Measurements from ENCODE around the gene BCL3.
"Not testable (repeated sequence)": the region's sequence is repeated elsewhere in the genome, so short reads cannot be mapped to it uniquely, and the experiment has no call there.

The BCL3 gene

DNA sequence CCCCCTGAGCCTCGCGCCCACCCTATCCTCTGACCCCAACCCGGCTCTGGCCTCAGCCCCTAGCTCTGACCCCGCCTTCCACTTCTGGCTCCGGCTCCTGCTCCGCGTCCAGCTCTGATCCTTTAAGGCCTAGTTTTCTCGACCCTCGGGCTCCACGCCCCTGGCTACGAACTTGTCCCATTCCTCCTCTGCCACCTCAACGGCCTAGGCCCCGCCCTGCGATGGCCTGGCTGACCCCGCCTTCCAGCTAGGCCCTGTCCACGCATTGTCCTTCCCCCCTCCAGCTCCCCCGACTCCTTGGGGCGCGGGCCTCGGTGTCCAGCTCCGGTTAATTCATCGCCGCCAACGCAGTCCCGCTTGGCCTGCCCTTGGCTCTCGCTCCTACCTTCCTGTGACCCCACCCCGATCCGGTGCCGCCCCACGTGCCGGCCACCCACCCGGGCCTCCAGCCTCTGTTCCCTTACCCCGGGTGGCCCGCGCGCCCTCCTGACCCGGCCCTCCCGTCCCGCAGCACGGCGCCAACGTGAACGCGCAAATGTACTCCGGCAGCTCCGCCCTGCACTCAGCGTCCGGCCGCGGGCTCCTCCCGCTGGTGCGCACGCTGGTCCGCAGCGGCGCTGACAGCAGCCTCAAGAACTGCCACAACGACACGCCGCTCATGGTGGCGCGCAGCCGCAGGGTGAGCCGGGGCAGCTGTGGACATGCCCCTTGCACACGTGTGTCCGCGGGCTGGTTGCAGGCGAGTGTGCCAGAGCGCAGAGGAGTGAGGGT is 9.4 kb downstream of the BCL3 start:
- DNase-seq (ENCODE audit: low read depth in 3 of 3) = no peak

DNA sequence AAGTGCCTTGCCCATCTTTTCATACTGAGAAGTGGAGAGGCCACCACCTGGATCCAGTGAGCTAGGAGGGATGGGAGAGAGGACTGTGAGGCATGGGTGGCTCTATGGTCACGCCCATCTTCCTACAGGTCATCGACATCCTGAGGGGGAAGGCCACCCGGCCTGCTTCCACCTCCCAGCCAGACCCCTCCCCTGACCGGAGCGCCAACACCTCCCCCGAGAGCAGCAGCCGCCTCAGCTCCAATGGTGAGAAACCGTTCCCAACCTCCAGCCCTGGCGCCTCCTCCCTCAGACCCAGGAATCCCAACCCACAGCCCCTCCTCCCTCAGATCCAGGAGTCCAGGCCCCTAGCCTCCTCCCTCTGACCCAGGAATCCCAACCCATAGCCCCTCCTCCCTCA is 10.1 kb downstream of the BCL3 start:
- no peak for DNase-seq (ENCODE audit: low read depth in 3 of 3)

DNA sequence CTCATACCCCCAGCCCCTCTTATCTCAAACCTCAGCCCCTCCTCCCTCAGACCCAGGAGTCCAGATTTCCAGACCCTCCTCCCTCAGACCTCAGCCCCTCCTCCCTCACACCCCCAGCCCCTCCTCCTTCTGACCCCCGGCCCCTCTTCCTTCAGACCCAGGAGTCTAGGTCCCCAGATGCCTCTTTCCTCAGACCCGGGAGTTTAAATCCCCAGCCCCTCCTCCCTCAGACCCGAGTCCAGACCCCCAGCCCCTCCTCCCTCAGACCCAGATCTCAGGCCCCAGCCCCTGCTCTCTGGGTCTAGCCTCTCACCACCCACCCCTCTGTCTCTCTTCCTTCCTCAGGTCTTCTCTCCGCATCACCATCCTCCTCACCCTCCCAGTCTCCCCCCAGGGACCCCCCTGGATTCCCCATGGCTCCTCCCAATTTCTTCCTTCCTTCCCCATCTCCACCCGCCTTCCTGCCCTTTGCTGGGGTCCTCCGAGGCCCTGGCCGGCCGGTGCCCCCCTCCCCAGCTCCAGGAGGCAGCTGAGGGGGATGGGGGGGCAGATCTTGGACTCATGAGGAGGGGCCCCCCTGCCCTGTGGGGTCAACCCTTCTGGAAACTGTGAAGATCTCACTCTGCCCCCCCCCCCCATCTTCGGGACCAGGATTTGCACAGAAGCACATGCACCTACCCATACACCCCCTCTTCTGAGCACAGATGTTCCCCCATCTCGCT is 10.7 kb downstream of the BCL3 start:
- DNase-seq (ENCODE audit: low read depth in 3 of 3) = no peak

DNA sequence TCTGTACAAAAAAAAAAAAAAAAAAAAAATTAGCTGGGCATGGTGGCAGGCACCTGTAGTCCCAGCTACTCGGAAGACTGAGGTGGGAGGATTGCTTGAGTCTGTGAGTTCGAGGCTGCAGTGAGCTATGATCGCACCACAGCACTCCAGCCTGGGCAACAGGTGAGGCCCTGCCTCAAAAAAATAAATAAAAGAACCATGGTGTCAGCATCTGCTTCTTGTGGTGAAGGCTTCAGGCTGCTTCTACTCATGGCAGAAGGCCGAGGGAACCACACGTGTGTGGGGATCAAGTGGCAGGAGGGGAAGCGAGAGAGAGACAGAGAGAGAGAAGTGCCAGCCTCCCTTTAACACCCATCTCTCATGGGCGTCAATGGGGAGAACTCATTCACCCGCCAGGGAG is 13.5 kb downstream of the BCL3 start:
- DNase-seq (ENCODE audit: low read depth in 3 of 3) = no peak

DNA sequence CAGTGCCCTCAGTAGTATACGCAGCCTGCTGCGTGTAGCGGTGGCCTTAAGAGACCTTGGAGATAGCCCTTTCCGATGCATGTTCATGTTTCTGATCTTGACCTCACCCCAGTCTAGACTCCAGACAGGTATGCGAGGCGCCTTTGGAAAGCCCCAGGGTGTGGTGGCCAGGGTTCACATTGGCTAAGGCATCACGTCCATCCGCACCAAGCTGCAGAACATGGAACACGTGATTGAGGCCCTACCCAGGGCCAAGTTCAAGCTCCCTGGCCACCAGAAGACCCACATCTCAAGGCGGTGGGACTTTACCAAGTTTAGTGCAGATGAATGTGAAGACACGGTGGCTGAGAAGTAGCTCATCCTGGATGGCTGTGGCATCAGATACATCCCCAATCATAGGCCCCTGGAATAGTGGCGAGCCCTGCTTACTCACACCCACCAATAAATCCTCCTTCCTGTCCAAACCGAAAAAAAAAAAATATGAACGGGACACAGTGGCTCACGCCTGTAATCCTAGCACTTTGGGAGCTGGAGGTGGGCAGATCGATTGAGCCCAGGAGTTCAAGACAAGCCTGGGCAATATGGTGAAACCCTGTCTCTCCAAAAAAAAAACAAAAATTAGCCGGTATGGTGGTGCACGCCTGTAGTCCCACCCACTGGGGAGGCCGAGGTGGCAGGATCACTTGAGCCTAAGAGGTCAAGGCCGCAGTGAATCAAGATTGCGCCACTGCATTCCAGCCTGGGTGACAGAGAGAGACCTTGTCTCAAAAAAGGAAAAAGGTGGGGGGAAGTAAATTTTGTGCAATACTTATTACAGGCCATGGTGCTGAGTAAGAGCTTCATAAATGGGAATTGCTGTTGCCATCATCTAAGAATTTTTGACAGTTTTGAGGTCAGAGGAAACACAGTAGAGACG is 16.8 kb downstream of the BCL3 start:
- no peak for DNase-seq (ENCODE audit: low read depth in 3 of 3)

DNA sequence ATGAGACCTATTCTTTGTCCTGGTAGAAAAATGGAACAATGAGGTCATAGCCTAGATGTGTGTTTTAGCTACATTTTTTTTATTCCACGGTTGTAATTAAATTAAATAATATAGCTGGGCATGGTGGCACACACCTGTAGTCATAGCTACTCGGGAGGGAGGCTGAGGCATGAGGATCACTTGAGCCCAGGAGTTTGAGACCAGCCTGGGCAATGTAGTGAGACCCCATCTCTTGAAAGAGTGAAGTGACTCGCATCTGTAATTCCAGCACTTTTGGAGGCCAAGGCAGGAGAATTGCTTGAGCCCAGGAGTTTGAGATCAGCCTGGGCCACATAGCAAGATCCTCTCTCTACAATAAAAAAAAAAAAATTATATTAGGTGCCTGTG is 17.4 kb downstream of the BCL3 start:
- DNase-seq (ENCODE audit: low read depth in 3 of 3) = no peak

DNA sequence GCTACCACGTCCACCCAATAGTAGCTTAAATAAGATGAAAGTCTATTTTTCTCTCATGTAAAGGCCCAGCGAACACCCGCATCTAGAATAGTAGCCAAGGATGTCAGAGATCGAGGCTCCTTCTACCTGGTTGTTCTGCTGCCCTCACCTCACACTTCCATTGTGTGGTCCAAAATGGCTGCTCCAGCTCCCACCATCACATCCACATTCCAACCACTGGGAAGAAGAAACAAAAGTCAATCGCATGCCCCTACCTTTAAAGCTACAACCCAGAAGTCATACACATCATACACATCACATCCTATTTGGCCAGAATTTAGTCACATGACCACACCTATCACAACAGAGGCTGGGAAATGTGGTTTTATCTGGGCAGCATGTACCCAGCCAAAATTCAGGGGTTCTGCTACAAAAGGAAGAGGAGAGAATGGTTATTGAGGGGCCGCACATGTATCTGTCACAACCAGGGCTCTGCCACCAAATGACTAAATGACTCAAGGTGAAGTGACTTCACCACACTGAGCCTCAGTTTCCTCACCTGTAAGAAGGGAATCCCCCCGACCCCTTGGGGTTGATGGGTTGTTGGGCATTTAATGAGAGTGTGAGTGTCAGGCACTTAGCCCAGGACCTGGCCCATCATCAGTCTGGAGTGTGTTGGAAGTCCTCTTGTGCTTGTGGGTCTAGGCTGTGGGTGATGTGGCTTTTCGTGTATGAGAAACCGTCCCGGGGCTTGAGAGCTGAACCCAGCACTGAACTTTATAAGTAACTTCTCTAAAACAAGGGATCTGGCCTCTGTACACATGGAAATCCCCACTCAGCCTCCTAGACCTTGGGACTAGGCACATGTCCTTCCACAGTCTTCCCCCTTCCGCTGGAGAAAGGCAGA is 19.0 kb downstream of the BCL3 start:
- DNase-seq (ENCODE audit: low read depth in 3 of 3) = no peak

DNA sequence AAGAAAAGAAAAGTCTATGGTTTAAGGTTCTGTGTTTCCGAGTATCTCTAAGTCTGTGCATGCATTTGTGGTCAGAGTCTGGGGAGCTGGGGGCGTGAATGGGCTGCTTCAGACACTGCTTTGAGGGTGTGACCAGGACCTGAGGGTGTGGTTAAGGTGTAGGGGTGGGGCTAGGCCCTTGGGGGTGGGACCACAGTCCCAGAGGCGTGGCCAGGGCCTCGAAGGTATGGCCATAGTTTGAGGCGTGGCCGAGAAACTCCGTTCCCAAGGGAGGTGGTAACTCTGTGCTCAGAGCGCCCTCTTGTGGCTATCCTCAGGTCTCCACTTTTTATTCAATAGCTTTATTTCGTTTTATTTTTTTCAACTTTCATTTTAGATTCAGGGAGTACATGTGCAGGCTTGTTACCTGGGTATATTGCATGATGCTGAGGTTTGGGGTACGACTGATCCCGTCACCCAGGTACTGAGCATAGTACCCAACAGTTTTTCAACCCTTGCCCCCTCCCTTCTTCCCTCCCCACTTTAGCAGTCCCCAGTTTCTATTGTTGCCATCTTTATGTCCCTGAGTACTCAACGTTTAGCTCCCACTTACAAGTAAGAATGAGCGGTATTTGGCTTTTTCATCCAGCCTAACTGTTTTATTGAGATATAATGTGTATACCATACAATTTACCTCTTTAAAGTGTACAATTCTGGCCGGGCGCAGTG is 22.2 kb downstream of the BCL3 start:
- DNase-seq (ENCODE audit: low read depth in 3 of 3) = peak; percentile 96 to 97 (median 96)

DNA sequence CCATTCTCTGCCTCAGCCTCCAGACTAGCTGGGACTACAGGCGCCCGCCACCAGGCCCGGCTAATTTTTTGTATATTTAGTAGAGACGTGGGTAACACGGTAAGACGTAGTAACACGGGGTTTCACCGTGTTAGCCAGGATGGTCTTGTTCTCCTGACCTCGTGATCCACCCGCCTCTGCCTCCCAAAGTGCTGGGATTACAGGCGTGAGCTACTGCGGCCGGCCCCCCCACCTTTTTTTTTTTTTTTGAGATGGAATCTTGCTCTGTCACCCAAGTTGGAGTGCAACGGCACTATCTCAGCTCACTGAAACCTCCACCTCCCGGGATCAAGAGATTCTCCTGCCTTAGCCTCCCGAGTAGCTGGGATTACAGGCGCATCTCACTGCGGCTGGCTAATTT is 23.6 kb downstream of the BCL3 start:
- DNase-seq (ENCODE audit: low read depth in 3 of 3) = not testable (repeated sequence)

DNA sequence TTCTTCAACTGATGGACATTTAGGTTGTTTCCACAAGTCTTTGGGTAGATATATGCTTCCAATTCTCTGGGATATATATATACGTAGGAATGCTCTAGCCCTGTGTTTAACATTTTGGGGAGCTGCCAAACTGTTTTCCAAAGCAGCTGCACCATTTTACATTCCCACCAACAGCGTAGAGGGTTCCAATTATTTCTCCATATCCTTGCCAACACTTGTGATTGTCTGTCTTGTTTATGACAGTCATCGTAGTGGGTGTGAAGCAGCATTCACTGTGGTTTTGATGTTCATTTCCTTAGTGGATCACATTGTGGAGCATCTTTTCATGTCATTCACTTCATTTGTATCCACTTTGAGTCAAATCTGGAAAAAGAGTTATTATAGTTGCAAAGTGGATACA is 24.5 kb downstream of the BCL3 start:
- DNase-seq (ENCODE audit: low read depth in 3 of 3) = no peak

DNA sequence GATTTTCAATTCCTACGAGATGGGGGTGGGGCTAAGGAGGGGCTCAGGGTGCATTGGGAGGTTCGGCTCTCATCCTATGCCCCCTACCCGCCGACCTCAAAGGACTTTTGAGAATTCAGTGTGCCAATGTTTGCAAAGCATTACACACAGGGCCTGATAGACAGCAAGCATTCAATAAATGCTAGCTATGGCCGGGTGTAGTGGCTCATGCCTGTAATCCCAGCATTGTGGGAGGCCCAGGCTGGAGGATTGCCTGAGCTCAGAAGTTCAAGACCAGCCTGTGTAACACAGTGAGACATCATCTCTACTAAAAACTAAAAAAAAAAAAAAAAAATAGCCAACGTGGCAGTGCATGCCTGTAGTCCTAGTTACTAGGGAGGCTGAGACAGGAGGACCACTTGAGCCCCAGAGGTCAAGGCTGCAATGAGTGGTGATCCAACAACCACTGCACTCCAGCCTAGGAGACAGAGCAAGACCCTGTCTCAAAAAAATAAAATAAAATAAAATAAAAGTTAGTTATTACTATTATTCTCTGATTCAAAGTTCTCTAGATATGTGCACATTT is 27.2 kb downstream of the BCL3 start:
- no peak for DNase-seq (ENCODE audit: low read depth in 3 of 3)

DNA sequence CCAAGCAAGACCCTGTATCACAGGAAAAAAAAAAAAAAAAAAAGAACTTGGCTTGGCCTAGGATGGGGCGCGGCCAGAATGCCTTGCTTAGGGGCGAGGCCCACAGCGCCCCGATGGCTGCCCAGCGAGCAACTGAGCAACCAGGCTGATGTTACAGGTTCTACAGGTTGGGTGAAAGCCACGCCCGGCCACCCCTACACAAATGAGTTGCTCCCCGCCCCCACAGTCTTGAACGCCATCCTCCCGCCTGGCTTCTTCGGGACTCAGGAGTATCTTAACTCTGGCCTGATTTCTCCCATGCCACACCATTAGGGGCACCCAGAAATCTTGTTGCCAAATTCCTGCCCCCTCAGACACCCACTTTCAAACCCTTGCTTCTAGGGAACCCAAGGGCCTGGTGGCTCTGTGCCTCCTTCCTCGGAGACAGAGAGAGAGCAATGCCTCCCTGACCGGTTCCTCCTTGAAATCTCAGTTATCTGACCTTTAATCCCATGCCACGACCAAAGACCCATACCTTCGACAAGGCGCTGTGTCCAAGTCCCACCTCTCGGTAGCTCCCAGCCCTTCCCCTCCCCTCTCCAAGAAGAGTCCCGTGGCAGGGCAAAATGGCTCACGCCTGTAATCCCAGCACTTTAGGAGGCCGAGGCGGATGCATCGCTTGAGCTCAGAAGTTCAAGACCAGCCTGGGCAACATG is 28.0 kb downstream of the BCL3 start:
- DNase-seq (ENCODE audit: low read depth in 3 of 3) = no peak

DNA sequence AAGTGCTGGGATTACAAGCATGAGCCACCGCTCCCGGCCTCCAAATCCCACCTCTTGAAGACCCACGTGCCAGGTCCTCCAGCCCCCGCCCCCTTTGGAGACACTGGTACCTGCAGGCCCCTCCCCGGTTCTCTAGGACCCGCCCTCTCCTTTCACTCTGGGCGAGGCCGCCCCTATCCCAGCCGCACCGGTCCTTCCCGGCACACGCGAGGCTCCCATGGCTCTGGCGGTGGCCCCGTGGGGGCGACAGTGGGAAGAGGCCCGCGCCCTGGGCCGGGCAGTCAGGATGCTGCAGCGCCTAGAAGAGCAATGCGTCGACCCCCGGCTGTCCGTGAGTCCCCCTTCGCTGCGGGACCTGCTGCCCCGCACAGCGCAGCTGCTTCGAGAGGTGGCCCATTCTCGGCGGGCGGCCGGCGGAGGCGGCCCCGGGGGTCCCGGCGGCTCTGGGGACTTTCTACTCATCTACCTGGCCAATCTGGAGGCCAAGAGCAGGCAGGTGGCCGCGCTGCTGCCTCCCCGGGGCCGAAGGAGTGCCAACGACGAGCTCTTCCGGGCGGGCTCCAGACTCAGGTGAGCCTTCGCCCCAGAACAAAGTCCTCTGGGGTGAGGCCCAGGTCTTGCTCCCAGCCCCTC is 29.3 kb downstream of the BCL3 start, which contains the start of gene CBLC:
Gene CBLC, plus strand, starts transcription at position 176 of the 633 bp plus-strand sequence. Its CDS starts 42 bp downstream, at position 218.
- DNase-seq (ENCODE audit: low read depth in 3 of 3) = no peak

DNA sequence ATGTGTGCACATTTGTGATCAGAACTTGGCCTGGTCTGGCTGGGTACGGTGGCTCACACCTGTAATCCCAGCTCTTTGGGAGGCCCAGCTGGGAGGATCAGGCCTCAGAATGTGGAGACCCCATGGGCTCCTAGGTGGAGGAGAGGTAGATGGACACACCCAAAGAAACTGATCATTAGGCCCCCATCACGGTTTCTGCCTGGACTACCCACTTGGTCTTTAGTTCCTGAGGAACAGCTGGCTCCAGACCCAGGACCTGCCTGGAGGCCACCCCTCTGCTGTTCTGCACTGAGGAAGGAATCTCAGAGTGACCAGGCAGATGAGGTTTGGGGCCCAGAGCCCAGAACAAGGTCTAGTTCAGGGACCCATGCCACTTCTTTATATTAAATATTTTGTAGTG is 30.6 kb downstream of the BCL3 start:
- DNase-seq (ENCODE audit: low read depth in 3 of 3) = no peak

DNA sequence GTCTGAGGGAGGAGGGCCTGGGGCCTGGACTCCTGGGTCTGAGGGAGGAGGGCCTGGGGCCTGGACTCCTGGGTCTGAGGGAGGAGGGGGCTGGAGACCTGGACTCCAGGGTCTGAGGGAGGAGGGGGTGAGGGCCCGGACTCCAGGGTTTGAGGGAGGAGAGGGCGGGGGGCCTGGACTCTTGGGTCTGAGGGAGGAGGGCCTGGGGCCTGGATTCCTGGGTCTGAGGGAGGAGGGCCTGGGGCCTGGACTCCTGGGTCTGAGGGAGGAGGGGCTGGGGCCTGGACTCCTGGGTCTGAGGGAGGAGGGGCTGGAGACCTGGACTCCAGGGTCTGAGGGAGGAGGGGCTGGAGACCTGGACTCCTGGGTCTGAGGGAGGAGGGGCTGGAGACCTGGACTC is 33.2 kb downstream of the BCL3 start:
- DNase-seq (ENCODE audit: low read depth in 3 of 3) = not testable (repeated sequence)

DNA sequence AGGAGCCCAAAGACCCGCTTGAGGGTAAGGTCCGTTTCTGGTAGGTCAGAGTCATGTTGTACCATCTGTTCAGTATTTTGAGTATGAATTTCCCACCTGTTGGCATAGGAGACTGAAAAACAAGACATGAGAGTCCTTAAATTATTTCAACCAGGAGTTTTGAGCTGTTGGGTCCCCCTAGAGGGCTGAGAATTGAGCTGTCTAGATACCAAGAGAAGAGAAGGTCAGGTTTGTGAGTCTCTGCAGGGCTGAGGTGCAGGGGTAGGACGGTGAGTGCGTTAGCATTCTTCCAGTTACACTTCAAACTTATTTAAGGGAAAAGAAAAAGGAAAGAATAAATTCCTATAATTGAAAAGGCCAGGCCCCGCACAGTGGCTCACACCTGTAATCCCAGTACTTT is 34.2 kb downstream of the BCL3 start:
- DNase-seq (ENCODE audit: low read depth in 3 of 3) = no peak

DNA sequence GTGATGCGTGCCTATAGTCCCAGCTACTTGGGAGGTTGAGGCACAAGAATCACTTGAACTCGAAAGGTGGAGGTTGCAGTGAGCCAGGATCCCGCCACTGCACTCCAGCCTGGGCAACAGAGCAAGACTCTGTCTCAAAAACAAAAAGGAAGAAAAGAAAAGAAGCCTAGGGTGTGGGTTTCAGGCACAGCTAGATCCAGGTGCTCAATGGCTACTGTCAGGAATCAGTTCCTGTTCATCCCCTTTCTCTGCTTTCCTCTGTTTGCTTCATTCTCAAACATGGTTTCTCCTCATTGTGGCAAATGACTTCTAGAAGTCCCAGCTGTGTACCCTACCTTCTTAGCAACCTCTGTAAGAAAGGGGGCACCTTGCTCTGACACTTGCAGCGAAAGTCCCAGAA is 35.0 kb downstream of the BCL3 start:
- no peak for DNase-seq (ENCODE audit: low read depth in 3 of 3)

DNA sequence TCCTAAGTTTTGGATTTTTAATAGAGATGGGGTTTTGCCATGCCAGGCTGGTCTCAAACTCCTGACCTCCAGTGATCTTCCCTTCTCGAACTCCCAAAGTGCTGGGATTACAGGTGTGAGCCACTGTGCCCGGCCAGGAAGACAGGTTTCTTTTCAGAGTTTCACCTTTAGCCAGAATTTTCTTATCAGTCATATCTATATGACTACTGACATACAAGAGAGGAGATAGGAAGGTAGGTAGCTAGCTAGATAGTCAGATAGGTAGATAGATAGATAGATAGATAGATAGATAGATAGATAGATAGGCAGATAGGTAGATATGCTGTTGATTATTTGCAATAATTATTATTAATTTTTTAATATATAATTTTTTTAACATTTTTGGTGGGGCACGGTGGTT is 36.8 kb downstream of the BCL3 start:
- DNase-seq (ENCODE audit: low read depth in 3 of 3) = no peak

DNA sequence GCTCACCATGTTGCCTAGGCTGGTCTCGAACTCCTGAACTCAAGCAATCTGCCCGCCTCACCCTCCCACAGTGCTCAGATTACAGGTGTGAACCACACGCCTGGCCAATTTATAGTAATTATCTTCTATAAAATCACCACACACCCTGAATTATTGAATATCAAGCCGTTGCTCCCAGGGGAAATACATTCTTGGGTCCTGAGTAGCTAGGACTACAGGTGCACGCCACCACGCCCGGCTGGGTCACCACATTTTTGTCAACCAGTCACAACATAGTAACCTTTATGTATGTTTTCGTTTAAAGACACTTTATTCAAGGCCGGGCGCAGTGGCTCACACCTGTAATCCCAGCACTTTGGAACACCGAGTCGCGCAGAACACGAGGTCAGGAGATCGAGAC is 37.5 kb downstream of the BCL3 start:
- no peak for DNase-seq (ENCODE audit: low read depth in 3 of 3)
